GM21576 (cell line): ENCODE data around the gene C10orf90.

Experiments used
- ATAC-seq: cut with Tn5 transposase; IDR thresholded peaks from one replicate; pipeline ENCODE4 v1.9.1; 2021; ENCODE audit warnings: mild to moderate bottlenecking, moderate library complexity; ENCODE audit not compliant: unreplicated experiment

Gene C10orf90

GRCh38 chr10:126508535-126509040, 161.9 kb downstream of the C10orf90 start:
- ATAC-seq, result no peak

- ATAC-seq, result no peak
These were observed 165.8 kb downstream of the C10orf90 start for GRCh38 chr10:126504761-126505112.

- no peak for ATAC-seq
These were observed 166.3 kb downstream of the C10orf90 start for GRCh38 chr10:126504063-126504760.

GRCh38 chr10:126503392-126504062, 167.0 kb downstream of the C10orf90 start:
- ATAC-seq, result no peak

GRCh38 chr10:126502441-126502840, 168.1 kb downstream of the C10orf90 start:
- ATAC-seq, result no peak

GRCh38 chr10:126501828-126502227, 168.7 kb downstream of the C10orf90 start:
- ATAC-seq, result no peak

- no peak for ATAC-seq
These were observed 169.6 kb downstream of the C10orf90 start for GRCh38 chr10:126500866-126501265.

- no peak for ATAC-seq
These were observed 170.3 kb downstream of the C10orf90 start for GRCh38 chr10:126500185-126500584.

GRCh38 chr10:126499744-126500143, 170.7 kb downstream of the C10orf90 start:
- ATAC-seq, result no peak

GRCh38 chr10:126497672-126498071, 172.8 kb downstream of the C10orf90 start:
- no peak for ATAC-seq

- no peak for ATAC-seq
These were observed 173.5 kb downstream of the C10orf90 start for GRCh38 chr10:126496771-126497545.

GRCh38 chr10:126491476-126491875, 179.0 kb downstream of the C10orf90 start:
- no peak for ATAC-seq

GRCh38 chr10:126481181-126481580, 189.3 kb downstream of the C10orf90 start:
- ATAC-seq, result no peak

- ATAC-seq, result no peak
These were observed 189.8 kb downstream of the C10orf90 start for GRCh38 chr10:126480648-126481047.

GRCh38 chr10:126479280-126479895, 191.1 kb downstream of the C10orf90 start:
- no peak for ATAC-seq

- no peak for ATAC-seq
These were observed 191.9 kb downstream of the C10orf90 start for GRCh38 chr10:126478546-126478945.

- no peak for ATAC-seq
These were observed 194.2 kb downstream of the C10orf90 start for GRCh38 chr10:126476246-126476645.

- ATAC-seq, result no peak
These were observed 195.3 kb downstream of the C10orf90 start for GRCh38 chr10:126475074-126475691.

GRCh38 chr10:126474031-126474430, 196.5 kb downstream of the C10orf90 start:
- no peak for ATAC-seq

- no peak for ATAC-seq
These were observed 199.5 kb downstream of the C10orf90 start for GRCh38 chr10:126470991-126471390.

GRCh38 chr10:126469692-126470091, 200.8 kb downstream of the C10orf90 start:
- no peak for ATAC-seq
